Stimulated activated CD4-positive, alpha-beta T cell treated with anti-CD3 and anti-CD28 coated beads, Interleukin-1b, Interleukin-23, amount 100 ng/mL, for 24 hours (primary cell): ENCODE results near the gene STX16.

Experiments
- DNase-seq, 4 experiments: peaks; one replicate each; pipeline ENCODE4 v3.0.0-alpha.2; 2020; ENCODE audit warnings: low read depth in 4 of 4, low spot score in 1 of 4

The STX16 gene

DNA sequence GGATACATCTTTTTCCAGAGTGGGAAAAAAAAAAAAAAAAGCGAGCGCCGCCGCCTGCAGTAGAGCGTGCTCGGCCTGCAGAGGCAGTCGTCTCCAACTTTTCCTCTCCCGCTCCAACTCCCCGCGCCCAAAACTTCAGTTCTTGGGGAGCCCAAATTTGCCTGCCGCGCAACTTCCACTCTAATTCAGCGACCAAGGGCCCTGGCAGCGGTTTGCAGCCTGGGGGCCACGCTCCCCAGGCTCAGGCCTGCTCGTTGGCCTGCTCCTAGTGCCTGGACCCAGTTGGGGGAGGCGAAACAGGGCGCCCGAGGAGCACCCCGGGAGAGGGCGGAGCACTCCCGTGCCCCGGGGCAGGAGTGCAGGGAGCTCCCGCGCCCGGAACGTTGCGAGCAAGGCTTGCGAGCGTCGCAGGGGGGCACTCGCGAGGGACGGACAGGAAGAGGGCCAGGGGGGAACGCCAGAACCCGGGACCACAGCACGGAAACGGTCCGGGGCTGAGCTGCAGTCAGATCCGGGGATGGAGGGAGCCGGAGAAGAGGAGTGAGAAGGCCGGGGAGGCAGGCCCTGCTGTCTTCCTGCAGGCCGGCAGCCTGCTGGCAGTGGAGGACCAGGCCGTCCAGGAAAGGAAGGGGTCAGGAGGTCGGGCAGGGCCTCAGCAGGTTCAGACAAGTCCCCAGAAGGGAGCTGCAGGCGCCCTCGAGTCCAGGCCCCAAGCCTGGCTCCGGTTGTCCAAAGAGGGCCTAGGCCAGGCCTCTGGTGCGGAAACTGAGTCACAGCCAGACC is at the start of gene STX16:
Gene STX16 (plus strand): TSS at position 508 of the 783 bp plus-strand sequence. CDS start 724 bp downstream, outside the sequence.
- peak; percentile 73 to 85 (median 79) for DNase-seq

DNA sequence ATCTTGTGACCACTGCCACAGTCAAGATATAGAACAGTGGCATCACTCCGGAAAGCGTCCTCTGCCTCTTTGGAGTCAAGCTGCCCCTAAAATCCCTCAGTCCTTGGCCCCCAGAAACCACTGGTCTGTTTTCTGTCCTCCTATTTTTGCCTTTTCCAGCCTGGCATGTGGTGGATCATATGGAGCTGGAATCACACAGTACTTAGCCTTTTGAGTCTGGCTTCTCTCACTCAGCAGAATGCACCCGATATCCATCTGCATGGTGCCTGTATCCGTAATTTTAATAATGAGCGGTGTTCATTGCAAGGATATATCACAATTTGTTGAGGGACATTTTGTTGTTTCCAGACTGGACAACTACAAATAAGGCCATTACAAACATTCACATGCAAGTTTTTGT is 49.0 kb upstream of the STX16 start:
- no peak for DNase-seq

GRCh38 chr20:58603721-58604120 is 47.4 kb upstream of the STX16 start:
- no peak for DNase-seq

GRCh38 chr20:58604128-58604881 is 46.8 kb upstream of the STX16 start:
- no peak for DNase-seq

DNA sequence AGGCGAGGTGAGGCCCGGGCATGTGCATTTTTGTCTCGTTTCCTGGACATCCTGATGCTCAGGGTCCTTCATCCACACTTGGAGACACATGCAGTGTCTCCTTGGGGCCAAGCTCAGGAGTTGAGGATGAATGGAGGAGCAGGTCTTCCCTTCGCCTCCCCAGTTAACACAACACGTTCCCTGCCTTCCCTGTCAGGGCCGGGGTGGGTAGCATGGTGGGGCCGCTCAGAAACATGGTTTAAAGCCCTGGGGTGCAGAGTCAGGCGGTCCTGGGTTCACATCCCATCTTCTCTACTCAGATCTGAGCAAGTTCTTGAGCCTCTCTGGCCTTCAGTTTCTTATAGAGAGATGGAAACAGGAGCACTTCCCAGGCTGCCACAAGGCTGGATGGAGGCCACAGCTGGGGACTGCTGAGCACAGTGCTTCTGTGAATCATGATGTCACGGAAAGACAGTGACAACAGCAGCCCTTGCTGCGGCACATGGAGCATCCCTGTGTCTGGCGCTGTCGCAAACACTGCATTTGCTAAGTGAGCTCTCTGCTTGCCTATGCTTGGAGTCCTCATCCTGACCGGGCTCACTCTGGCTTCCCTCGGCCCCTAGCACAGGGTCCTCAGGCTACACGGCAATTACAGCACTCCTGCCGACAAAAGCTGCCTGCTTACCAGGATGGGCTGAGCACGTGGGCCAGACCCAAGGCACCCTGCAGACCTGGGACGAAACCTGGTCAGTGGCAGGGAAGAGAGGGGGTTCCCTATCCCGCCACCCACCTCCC is 45.6 kb upstream of the STX16 start:
- DNase-seq, result no peak

GRCh38 chr20:58606184-58606583 is 44.9 kb upstream of the STX16 start:
- DNase-seq, result no peak

GRCh38 chr20:58608096-58608840 is 42.8 kb upstream of the STX16 start:
- no peak for DNase-seq

DNA sequence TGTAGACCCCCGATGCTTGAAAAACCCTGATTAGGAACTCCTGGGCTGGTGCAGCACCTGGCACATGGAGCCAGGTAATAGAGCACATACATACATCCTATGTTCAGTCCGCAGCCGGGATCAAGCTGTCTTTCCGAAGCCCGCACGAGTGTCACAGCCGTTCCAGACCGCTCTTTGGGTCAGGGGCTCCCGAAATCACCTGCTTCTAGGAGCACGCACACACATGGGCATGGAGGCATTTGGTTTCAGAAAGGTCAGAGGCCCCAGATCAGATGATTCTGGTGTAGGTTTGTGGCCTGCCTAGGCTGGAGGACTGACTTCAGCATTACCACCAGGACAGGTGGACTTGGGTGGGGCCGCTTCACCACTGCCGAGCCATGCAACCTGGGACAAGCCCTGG is 42.1 kb upstream of the STX16 start:
- no peak for DNase-seq

- DNase-seq, result no peak
Measured at GRCh38 chr20:58610071-58610800, 40.8 kb upstream of the STX16 start.

DNA sequence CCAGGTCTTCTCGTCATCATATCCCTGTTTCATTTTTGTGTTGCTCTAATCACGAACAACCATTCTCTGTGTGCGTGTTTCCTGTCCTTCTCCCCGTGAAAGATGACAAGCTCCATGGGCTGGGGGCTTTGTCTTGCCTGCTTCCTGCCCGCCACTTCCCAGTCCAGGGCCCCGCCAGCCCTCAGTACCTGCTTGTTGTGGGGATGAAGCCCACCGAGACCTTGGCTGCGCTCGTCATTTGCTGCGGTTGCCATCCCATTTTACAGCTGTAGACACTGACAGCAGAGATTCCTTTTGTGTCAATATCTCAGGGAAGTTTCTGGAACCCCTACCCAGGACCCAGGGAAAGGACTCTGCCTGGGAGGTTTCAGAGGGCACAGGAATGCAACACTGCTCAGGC is 40.3 kb upstream of the STX16 start:
- DNase-seq, result no peak

DNA sequence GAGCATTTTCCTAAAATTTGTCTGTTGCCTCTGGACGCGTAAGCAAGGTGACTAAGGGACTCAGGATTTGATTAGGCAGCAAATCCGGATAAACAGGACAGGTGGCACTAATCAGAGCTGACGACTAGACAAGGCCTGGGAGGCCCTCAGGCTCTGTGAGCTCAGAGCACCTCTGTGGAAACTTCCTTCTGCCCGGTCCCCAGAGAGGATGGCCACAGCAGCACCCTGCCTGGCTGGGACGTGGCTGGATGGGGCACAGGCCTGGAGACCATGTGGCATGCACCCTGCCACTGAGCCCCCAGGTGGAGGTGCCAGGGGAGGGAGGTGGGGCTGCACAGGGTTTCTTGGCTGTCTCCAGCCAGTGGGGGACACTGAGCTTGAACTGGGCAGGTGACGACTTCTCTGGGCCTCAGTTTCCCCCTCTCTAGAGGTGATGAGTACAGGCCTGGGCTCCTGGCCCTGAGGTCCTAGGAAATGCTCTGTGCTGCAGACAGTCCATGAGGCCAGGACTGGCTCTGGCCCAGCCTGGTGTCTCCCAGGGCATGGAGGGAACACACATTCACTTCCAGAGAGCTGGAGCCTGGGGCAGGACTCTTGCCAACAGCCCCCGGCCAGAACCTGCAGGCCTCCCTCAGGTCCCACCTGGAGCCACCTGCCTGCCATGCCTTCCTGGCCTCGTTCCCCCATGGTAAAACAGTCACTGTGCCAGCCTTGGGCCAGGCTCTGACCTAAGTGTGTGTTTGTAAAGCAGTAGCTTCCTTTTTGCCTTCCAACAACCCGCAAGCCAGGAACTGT is 39.6 kb upstream of the STX16 start:
- DNase-seq, result no peak

DNA sequence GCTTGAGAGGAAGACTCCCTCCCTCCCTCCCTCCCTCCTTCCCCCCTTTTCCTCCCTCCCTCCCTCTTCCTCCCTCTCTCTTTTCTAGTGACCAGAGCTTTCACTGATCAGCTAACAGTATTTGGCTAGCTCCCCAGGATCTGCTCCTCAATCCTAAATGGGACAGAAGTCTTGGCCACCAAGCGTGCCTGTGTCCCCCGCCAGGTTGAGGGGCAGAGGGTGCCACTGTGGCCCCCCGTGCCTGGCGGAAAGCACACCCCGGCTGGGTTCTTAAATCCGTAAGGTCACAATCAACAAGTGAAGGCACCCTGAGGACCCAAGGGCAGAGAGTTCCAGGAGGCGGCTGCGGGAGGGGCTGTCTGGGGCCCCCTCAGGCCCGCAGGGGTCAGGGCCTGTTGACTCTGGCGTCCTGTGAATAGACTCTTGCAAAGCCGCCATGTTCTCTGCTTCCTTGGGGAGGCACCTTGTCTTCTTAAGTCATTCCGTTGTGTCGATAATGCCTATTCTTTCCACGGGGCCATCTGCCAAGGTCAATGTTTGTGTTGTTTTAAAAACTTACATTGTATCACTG is 38.9 kb upstream of the STX16 start:
- DNase-seq, result no peak

- DNase-seq, result no peak
Measured at GRCh38 chr20:58613061-58613854, 37.8 kb upstream of the STX16 start.

DNA sequence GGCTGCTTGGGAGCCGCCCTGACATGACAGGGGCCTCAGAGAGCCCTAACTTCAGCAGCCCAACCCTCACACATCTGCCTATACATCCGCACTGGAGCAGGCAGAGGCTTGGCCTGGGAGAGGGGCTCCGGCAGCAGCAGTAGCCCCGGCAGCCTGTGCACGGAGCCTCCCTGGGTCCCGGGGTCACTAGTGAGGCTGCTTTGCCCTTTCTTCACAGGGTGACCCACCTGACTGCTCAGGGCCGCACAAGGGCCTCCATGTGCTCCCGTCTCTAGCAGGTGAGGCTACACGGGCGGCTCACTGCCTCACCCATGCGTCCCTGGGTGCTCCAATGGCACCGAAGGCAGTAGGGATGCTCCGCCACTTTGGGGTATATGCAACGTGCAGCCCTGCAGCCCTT is 36.7 kb upstream of the STX16 start:
- no peak for DNase-seq

DNA sequence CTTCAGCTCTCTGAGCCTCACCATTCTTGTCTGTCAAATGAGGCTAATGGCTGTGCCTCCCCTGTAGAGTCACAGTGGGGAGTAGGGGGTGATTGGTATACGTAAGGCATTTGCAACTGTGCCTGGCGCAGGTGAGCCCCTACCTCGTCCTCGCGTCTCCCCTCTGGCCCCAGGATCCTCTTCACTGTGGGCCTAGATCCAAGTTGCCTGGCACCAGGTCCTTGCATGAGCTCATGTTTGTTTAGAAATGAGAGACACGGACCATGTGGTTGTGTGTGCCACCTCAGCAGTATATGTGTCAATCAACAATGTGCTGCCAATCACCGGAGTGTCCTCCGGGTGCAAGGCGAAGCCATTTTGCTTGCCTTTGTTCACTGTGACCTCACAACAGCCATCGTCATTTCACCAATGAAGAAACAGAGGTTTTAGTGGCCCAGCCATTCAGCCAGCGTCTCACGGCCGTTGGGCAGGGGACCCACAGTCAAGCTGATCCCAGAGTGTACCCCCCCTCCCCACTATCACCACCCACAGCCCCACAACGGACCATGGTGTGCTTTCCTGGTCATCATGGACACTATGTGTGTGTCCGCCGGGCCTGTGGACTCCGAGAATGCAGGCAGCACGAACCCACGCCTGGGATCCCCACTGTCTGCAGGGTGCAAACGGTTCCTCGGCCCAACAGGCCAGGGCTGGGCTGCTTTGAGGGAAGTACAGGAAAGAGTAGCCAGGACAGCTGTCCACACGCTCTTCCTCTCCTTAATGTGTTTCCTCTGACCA is 35.9 kb upstream of the STX16 start:
- no peak for DNase-seq

- no peak for DNase-seq
Measured at GRCh38 chr20:58616411-58616810, 34.7 kb upstream of the STX16 start.

- no peak for DNase-seq
Measured at GRCh38 chr20:58617158-58617557, 33.9 kb upstream of the STX16 start.
